Natural killer cell (primary cell): Measurements from ENCODE around the gene ENPP3. TPM values are rescaled to one million over a fixed set of nuclear protein-coding genes. Genes with fewer than 3 reads are reported as not detected.
"Not testable (repeated sequence)": the region's sequence is repeated elsewhere in the genome, so short reads cannot be mapped to it uniquely, and the experiment has no call there.

Experiments
- ATAC-seq, 3 donors: fragments of 150-1000 bp in 2 of 3; fragments of 200-7000 bp in 1 of 3; cut with Tn5 transposase; 1 replicate in 1 of 3; 2 replicates in 2 of 3; pipeline ENCODE4 v1.10.0; 2021; ENCODE audit warnings: mild to moderate bottlenecking in 2 of 3, moderate library complexity in 2 of 3
- DNase-seq, 2 donors: peaks; one replicate each; pipeline versions ENCODE4 v3.0.0 to v3.0.0-alpha.2; 2013 to 2021; ENCODE audit warnings: mixed read lengths in 1 of 2
- H3K27ac ChIP-seq: one replicate; pipeline ENCODE4 v1.5.1; 2013; ENCODE audit warnings: mild to moderate bottlenecking, low read length
- H3K27me3 ChIP-seq: one replicate; pipeline ENCODE4 v1.6.1; 2013; ENCODE audit warnings: low read length; ENCODE audit not compliant: control insufficient read depth, insufficient read depth
- H3K36me3 ChIP-seq: one replicate; pipeline ENCODE4 v1.6.1; 2013; ENCODE audit warnings: low read length; ENCODE audit not compliant: control insufficient read depth, insufficient read depth
- H3K4me1 ChIP-seq: one replicate; pipeline ENCODE4 v1.6.1; 2013; ENCODE audit warnings: low read length; ENCODE audit not compliant: control insufficient read depth, insufficient read depth
- H3K4me3 ChIP-seq: one replicate; pipeline ENCODE4 v1.5.1; 2013; ENCODE audit warnings: low read length
- H3K9me3 ChIP-seq: one replicate; pipeline ENCODE4 v1.6.1; 2013; ENCODE audit warnings: low read length; ENCODE audit not compliant: control insufficient read depth, insufficient read depth
- H3K27ac Mint-ChIP-seq, 2 donors: one replicate each; pipeline ENCODE4 v1.8.0; 2022; ENCODE audit warnings: mild to moderate bottlenecking in 2 of 2, mixed read lengths in 2 of 2, moderate library complexity in 1 of 2
- H3K27me3 Mint-ChIP-seq, 2 donors: one replicate each; pipeline ENCODE4 v1.8.0; 2022; ENCODE audit warnings: low read depth in 2 of 2, mixed read lengths in 2 of 2
- H3K36me3 Mint-ChIP-seq: one replicate; pipeline ENCODE4 v1.8.0; 2022; ENCODE audit warnings: mixed read lengths
- H3K4me1 Mint-ChIP-seq, 2 donors: one replicate each; pipeline ENCODE4 v1.8.0; 2022; ENCODE audit warnings: mixed read lengths in 2 of 2
- H3K4me3 Mint-ChIP-seq: one replicate; pipeline ENCODE4 v1.8.0; 2022; ENCODE audit warnings: mild to moderate bottlenecking, moderate library complexity, mixed read lengths
- H3K9me3 Mint-ChIP-seq, 2 donors: one replicate each; pipeline ENCODE4 v1.8.0; 2022; ENCODE audit warnings: mixed read lengths in 2 of 2
- CTCF ChIP-seq: fragments of 200-600 bp; IDR thresholded peaks from one replicate; pipeline ENCODE4 v1.8.0; 2022; ENCODE audit warnings: antibody characterized with exemption
- WGBS: methylation state at CpG from one replicate; pipeline ENCODE4 v1.1.7; 2013; ENCODE audit warnings: missing lambda C conversion rate; ENCODE audit not compliant: insufficient coverage; 5-methylcytosine and 5-hydroxymethylcytosine counted together
- intact Hi-C: fragments of 100-400 bp; cut with micrococcal nuclease; formaldehyde crosslinking; loops from one replicate; pipeline ENCODE4 v1.14.2; 2022
- total RNA-seq, 4 donors: library from RNA; stranded (reverse); fragments of 120-200 nt in 1 of 4; gene quantifications; one replicate each; pipeline versions ENCODE4 v1.2.3 to v1.2.4, GENCODE V29; 2013 to 2022

The ENPP3 gene
- total RNA-seq, 3 donors from 2014 or later (not counting 1 experiment from before 2014, with no cell fraction given), result 0.33 to 32.4 (median 1.8) TPM

- Histone ChIP-seq H3K9me3 (no peaks in the 10 kb centered on the region), H3K4me1 (no peaks in the 10 kb centered on the region), H3K27me3 (no peaks in the 10 kb centered on the region), H3K27ac (no peak overlapping the region), H3K36me3 (no peaks in the 10 kb centered on the region), H3K4me3 (no peak overlapping the region)
- no peak for ATAC-seq
- 95% methylated on average over 5 of the region's 5 CpGs for WGBS
- no peak overlapping the region for H3K4me3 Mint-ChIP-seq
- H3K27me3 Mint-ChIP-seq, result no peaks in the 10 kb centered on the region
- no peaks in the 10 kb centered on the region for H3K4me1 Mint-ChIP-seq
- no peaks in the 10 kb centered on the region for H3K36me3 Mint-ChIP-seq
- no peak for TF ChIP-seq CTCF
- H3K9me3 Mint-ChIP-seq, result no peaks in the 10 kb centered on the region
- no peak overlapping the region for H3K27ac Mint-ChIP-seq
- intact Hi-C loops, result no loop called here
- no peak for DNase-seq
Observed at GRCh38 chr6:131693384-131693783, 56.3 kb downstream of the ENPP3 start.

GRCh38 chr6:131694832-131695426, 57.8 kb downstream of the ENPP3 start:
- H3K36me3 Mint-ChIP-seq, result no peaks in the 10 kb centered on the region
- WGBS, result no CpG with 5 or more reads among the region's 2 CpGs

GRCh38 chr6:131696956-131697355, 59.9 kb downstream of the ENPP3 start:
- H3K27ac Mint-ChIP-seq, result no peak overlapping the region
- H3K4me1 Mint-ChIP-seq, result no peaks in the 10 kb centered on the region
- WGBS, result 95% methylated on average over 7 of the region's 7 CpGs
- H3K9me3 ChIP-seq, result no peaks in the 10 kb centered on the region
- ATAC-seq, result no peak
- no peaks in the 10 kb centered on the region for H3K36me3 Mint-ChIP-seq
- TF ChIP-seq CTCF, result no peak
- DNase-seq, result no peak
- no peaks in the 10 kb centered on the region for H3K27me3 Mint-ChIP-seq
- no peak overlapping the region for H3K4me3 Mint-ChIP-seq
- no peak overlapping the region for H3K4me3 ChIP-seq
- no peak overlapping the region for H3K27ac ChIP-seq
- intact Hi-C loops, result no loop called here
- H3K4me1 ChIP-seq, result no peaks in the 10 kb centered on the region
- H3K9me3 Mint-ChIP-seq, result no peaks in the 10 kb centered on the region
- H3K27me3 ChIP-seq, result no peaks in the 10 kb centered on the region
- H3K36me3 ChIP-seq, result no peaks in the 10 kb centered on the region

More at GRCh38 chr6:131694832-131695426, 57.8 kb downstream of the ENPP3 start:
- peak in 2 of 3 donors; percentile 47 to 71 for ATAC-seq
- H3K4me1 ChIP-seq, result no peaks in the 10 kb centered on the region
- H3K36me3 ChIP-seq, result no peaks in the 10 kb centered on the region
- no peaks in the 10 kb centered on the region for H3K27me3 ChIP-seq
- no peak overlapping the region for H3K4me3 ChIP-seq
- no peak overlapping the region for H3K27ac Mint-ChIP-seq
- no peak overlapping the region for H3K27ac ChIP-seq
- H3K27me3 Mint-ChIP-seq, result no peaks in the 10 kb centered on the region
- no peaks in the 10 kb centered on the region for H3K4me1 Mint-ChIP-seq
- intact Hi-C loops, result loop anchor here (2.0 kb wide), 1 partner anchor 216 kb away; no protein-coding TSS in a partner anchor
- no peaks in the 10 kb centered on the region for H3K9me3 Mint-ChIP-seq
- DNase-seq, result peak in 1 of 2 donors; percentile 42
- TF ChIP-seq CTCF, result peak; percentile 39
- H3K9me3 ChIP-seq, result no peaks in the 10 kb centered on the region
- H3K4me3 Mint-ChIP-seq, result no peak overlapping the region

GRCh38 chr6:131700851-131701250, 63.7 kb downstream of the ENPP3 start:
- intact Hi-C loops, H3K9me3 Mint-ChIP-seq, H3K4me3 Mint-ChIP-seq, H3K36me3 ChIP-seq, H3K4me1 ChIP-seq, H3K27me3 ChIP-seq, H3K27ac Mint-ChIP-seq, H3K4me1 Mint-ChIP-seq, DNase-seq, H3K9me3 ChIP-seq, H3K4me3 ChIP-seq, ATAC-seq, H3K27ac ChIP-seq, H3K36me3 Mint-ChIP-seq, H3K27me3 Mint-ChIP-seq: not testable (repeated sequence)
- no CpG with 5 or more reads among the region's 14 CpGs for WGBS

GRCh38 chr6:131703905-131704304, 66.8 kb downstream of the ENPP3 start:
- H3K27me3 Mint-ChIP-seq, intact Hi-C loops, H3K4me3 ChIP-seq, H3K4me1 ChIP-seq, H3K4me1 Mint-ChIP-seq, ATAC-seq, H3K27ac Mint-ChIP-seq, H3K36me3 ChIP-seq, H3K27ac ChIP-seq, H3K27me3 ChIP-seq, DNase-seq, H3K4me3 Mint-ChIP-seq, H3K36me3 Mint-ChIP-seq, H3K9me3 ChIP-seq, H3K9me3 Mint-ChIP-seq: not testable (repeated sequence)
- no CpG with 5 or more reads among the region's 2 CpGs for WGBS

- H3K9me3 ChIP-seq, ATAC-seq, H3K36me3 Mint-ChIP-seq, H3K27me3 ChIP-seq, H3K9me3 Mint-ChIP-seq, H3K4me3 Mint-ChIP-seq, H3K27me3 Mint-ChIP-seq, H3K27ac Mint-ChIP-seq, H3K4me3 ChIP-seq, H3K27ac ChIP-seq, H3K36me3 ChIP-seq, H3K4me1 ChIP-seq, intact Hi-C loops, H3K4me1 Mint-ChIP-seq, DNase-seq: not testable (repeated sequence)
- WGBS, result 97% methylated on average over 5 of the region's 18 CpGs
Observed at GRCh38 chr6:131710917-131711316, 73.8 kb downstream of the ENPP3 start, which contains the start of gene CTAGE9. Gene CTAGE9 (minus strand): TSS chr6:131711017. CDS start chr6:131711017, 0 bp downstream.
